GM23248 (cell line): ENCODE measurements around the gene SEC22A.

ENCODE experiments used
- EZH2 ChIP-seq: fragments of 200-600 bp; sonication (generic); IDR thresholded peaks from 2 replicates; pipeline ENCODE4 v1.6.1; 2018; ENCODE audit warnings: antibody characterized with exemption, mild to moderate bottlenecking; ENCODE audit not compliant: insufficient read depth, poor library complexity, severe bottlenecking
- EZH2phosphoT487 ChIP-seq: fragments of 200-600 bp; sonication (generic); IDR thresholded peaks from 2 replicates; pipeline ENCODE4 v1.6.1; 2018; ENCODE audit warnings: antibody characterized with exemption, moderate library complexity, mild to moderate bottlenecking, low read depth; ENCODE audit not compliant: insufficient read depth

GRCh38 chr3:123258359-123258758, 56.6 kb downstream of the SEC22A start:
- TF ChIP-seq EZH2 = no peak
- no peak for TF ChIP-seq EZH2phosphoT487
